ENCODE data around the gene POU2F1. TPM values are rescaled to one million over a fixed set of nuclear protein-coding genes. Genes with fewer than 3 reads are reported as not detected.
A peak's percentile ranks its signal among the peaks of the same experiment; 100 is the strongest.

Gene POU2F1
- total and polyA plus RNA-seq, 2 donors (not counting 3 experiments of a cell fraction or from before 2014, with no cell fraction given) = 6.0 to 12.9 TPM

- Histone ChIP-seq H3K27me3 (ENCODE audit: control insufficient read depth in 2 of 2, insufficient read depth in 2 of 2, low read length in 2 of 2) (no peaks in the 10 kb centered on the region), H3K4me3 (replicated peaks in 1 of 3; ENCODE audit: insufficient read depth in 1 of 3, low read depth in 1 of 3, low read length in 3 of 3) (no peak overlapping the region), H3K79me2 (ENCODE audit: control insufficient read depth, insufficient read depth, low read length) (no peaks in the 10 kb centered on the region), H2AFZ (ENCODE audit: low read depth, low read length) (no peak overlapping the region), H3K27ac (ENCODE audit: insufficient read depth, low read depth, low read length) (no peak overlapping the region), H3K9ac (replicated peaks; ENCODE audit: extremely low read depth, insufficient read depth, low read length) (no peak overlapping the region), H4K20me1 (replicated peaks; ENCODE audit: control insufficient read depth, extremely low read depth, insufficient read depth, low read length) (no peaks in the 10 kb centered on the region), H3K36me3 (ENCODE audit: control insufficient read depth in 2 of 2, extremely low read depth in 1 of 2, insufficient read depth in 2 of 2, low read length in 2 of 2) (no peaks in the 10 kb centered on the region), H3K4me2 (ENCODE audit: insufficient read depth, low read length) (no peak overlapping the region), H3K9me3 (replicated peaks; ENCODE audit: control insufficient read depth, insufficient read depth, low read length) (no peaks in the 10 kb centered on the region), H3K9me1 (replicated peaks; ENCODE audit: control insufficient read depth, extremely low read depth, insufficient read depth, low read length) (no peaks in the 10 kb centered on the region), H3K4me1 (ENCODE audit: control insufficient read depth, extremely low read depth, insufficient read depth, low read length) (no peaks in the 10 kb centered on the region)
- dilution Hi-C loops (cut with MboI; ENCODE audit: extremely low pct_ligation_motif_present, low sequenced_read_pairs) (no loop called here), intact Hi-C loops (cut with micrococcal nuclease) (loop anchor here (1.0 kb wide), 1 partner anchor 12 kb away; no protein-coding TSS in a partner anchor)
- POLR2A ChIA-PET = no interaction called here
- CTCF ChIA-PET = no interaction called here
- no TSS peak for BruUV-seq (replicated peaks)
- TF ChIP-seq MYC (IDR thresholded peaks at IDR 0.05; ENCODE audit: low read depth, low read length) = no peak
- no peak for DNase-seq (ENCODE audit: low read depth, low spot score)
- no peak for FAIRE-seq
These were observed 111.0 kb downstream of the POU2F1 start for GRCh38 chr1:167331650-167332049.

DNA sequence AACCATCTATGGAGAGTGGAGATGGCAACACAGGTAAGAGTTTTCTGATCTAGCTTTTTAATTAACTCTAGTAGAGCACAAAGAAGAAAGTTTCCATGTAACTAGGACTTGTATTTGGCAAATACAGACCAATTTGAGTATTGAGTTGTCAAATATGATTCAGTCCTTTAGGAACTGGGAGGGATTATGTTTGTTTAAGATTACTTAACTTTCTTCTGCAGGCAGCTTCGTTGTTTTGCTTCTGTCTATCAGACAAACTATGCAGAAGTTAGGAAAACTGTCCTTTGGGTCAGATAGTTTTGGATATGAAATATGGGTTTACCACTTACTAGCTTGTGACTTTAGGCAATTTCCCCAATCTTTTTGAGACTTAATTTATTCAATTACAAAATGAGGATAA lies 111.8 kb downstream of the POU2F1 start:
- POLR2A ChIA-PET = no interaction called here
- no TSS peak for BruUV-seq (replicated peaks)
- no peaks in the 10 kb centered on the region for H3K79me2 ChIP-seq (ENCODE audit: control insufficient read depth, insufficient read depth, low read length)
- dilution Hi-C loops (cut with MboI; ENCODE audit: extremely low pct_ligation_motif_present, low sequenced_read_pairs) = no loop called here
- no peaks in the 10 kb centered on the region for H3K4me1 ChIP-seq (ENCODE audit: control insufficient read depth, extremely low read depth, insufficient read depth, low read length)
- H3K4me2 ChIP-seq (ENCODE audit: insufficient read depth, low read length) = no peak overlapping the region
- CTCF ChIA-PET = no interaction called here
- no peak overlapping the region for H2AFZ ChIP-seq (ENCODE audit: low read depth, low read length)
- H4K20me1 ChIP-seq (replicated peaks; ENCODE audit: control insufficient read depth, extremely low read depth, insufficient read depth, low read length) = no peaks in the 10 kb centered on the region
- intact Hi-C loops (cut with micrococcal nuclease) = no loop called here
- TF ChIP-seq MYC (IDR thresholded peaks at IDR 0.05; ENCODE audit: low read depth, low read length) (no peak), CTCF (IDR thresholded peaks at IDR 0.05; ENCODE audit: extremely low read depth in 1 of 2, insufficient read depth in 1 of 2, low read depth in 1 of 2, low read length in 2 of 2) (no peak), FOS (IDR thresholded peaks at IDR 0.05; ENCODE audit: borderline replicate concordance, insufficient read depth, low read length) (no peak), POLR2AphosphoS5 (IDR thresholded peaks at IDR 0.05; ENCODE audit: insufficient read depth, low read depth, low read length) (no peak), EZH2 (IDR thresholded peaks at IDR 0.05; ENCODE audit: borderline replicate concordance, low read depth, low read length, severe bottlenecking) (no peak), JUN (IDR thresholded peaks at IDR 0.05; ENCODE audit: borderline replicate concordance, insufficient read depth, insufficient read length, low read depth) (no peak), GATA2 (IDR thresholded peaks at IDR 0.05; ENCODE audit: insufficient read depth, insufficient read length, low read depth, low read length) (no peak), POLR2A (IDR thresholded peaks at IDR 0.05; ENCODE audit: low read depth, low read length) (no peak), MAX (IDR thresholded peaks at IDR 0.05; ENCODE audit: insufficient read depth, insufficient read length) (no peak)
- no peaks in the 10 kb centered on the region for H3K9me1 ChIP-seq (replicated peaks; ENCODE audit: control insufficient read depth, extremely low read depth, insufficient read depth, low read length)
- H3K27me3 ChIP-seq (ENCODE audit: control insufficient read depth in 2 of 2, insufficient read depth in 2 of 2, low read length in 2 of 2) = no peaks in the 10 kb centered on the region
- FAIRE-seq (no peak), DNase-seq (ENCODE audit: low read depth, low spot score) (peak; percentile 21)
- H3K27ac ChIP-seq (ENCODE audit: insufficient read depth, low read depth, low read length) = no peak overlapping the region
- H3K9ac ChIP-seq (replicated peaks; ENCODE audit: extremely low read depth, insufficient read depth, low read length) = no peak overlapping the region
- no peaks in the 10 kb centered on the region for H3K36me3 ChIP-seq (ENCODE audit: control insufficient read depth in 2 of 2, extremely low read depth in 1 of 2, insufficient read depth in 2 of 2, low read length in 2 of 2)
- no peak overlapping the region for H3K4me3 ChIP-seq (replicated peaks in 1 of 3; ENCODE audit: insufficient read depth in 1 of 3, low read depth in 1 of 3, low read length in 3 of 3)
- no peaks in the 10 kb centered on the region for H3K9me3 ChIP-seq (replicated peaks; ENCODE audit: control insufficient read depth, insufficient read depth, low read length)
